ENCODE results near the gene RASA1.

- TF ChIP-seq POLR2A (IDR thresholded peaks at IDR 0.05) (no peak), CTCF (IDR thresholded peaks at IDR 0.05) (no peak), EP300 (IDR thresholded peaks at IDR 0.05) (no peak)
Measured at GRCh38 chr5:87233143-87233542, 34.5 kb upstream of the RASA1 start.

All from ovary (tissue), 3 donors.